Mesendoderm (in vitro differentiated cells): ENCODE results near the gene ACACB.

Source experiments
- DNase-seq: peaks from one replicate; pipeline ENCODE4 v3.0.0; 2013
- H2AK5ac ChIP-seq: 2 replicates; pipeline ENCODE4 v1.6.1; 2013; ENCODE audit warnings: low read length, inconsistent platforms
- H2BK120ac ChIP-seq: 2 replicates; pipeline ENCODE4 v1.6.1; 2013; ENCODE audit warnings: low read depth, mild to moderate bottlenecking, low read length, moderate library complexity, mixed read lengths
- H2BK15ac ChIP-seq: replicated peaks from 2 replicates; pipeline ENCODE4 v1.6.1; 2013; ENCODE audit warnings: low read depth, mild to moderate bottlenecking, moderate library complexity
- H2BK5ac ChIP-seq: 2 replicates; pipeline ENCODE4 v1.6.1; 2013; ENCODE audit warnings: low read length, inconsistent platforms
- H3K18ac ChIP-seq: 2 replicates; pipeline ENCODE4 v1.6.1; 2013; ENCODE audit warnings: mild to moderate bottlenecking, low read length, mixed read lengths
- H3K23ac ChIP-seq: one replicate; pipeline ENCODE4 v1.6.1; 2013; ENCODE audit warnings: low read length
- H3K27ac ChIP-seq: 2 replicates; pipeline ENCODE4 v1.5.1; 2013; ENCODE audit warnings: low read depth, mild to moderate bottlenecking, inconsistent platforms, low read length, moderate library complexity
- H3K27me3 ChIP-seq: 2 replicates; pipeline ENCODE4 v1.6.1; 2013; ENCODE audit warnings: low read length, control low read depth, mild to moderate bottlenecking, inconsistent platforms; ENCODE audit not compliant: insufficient read depth, poor library complexity
- H3K36me3 ChIP-seq: 2 replicates; pipeline ENCODE4 v1.6.1; 2013; ENCODE audit warnings: low read length, inconsistent platforms; ENCODE audit not compliant: control insufficient read depth, insufficient read depth
- H3K4ac ChIP-seq: one replicate; pipeline ENCODE4 v1.6.1; 2013; ENCODE audit warnings: low read depth, mild to moderate bottlenecking, low read length, moderate library complexity
- H3K4me1 ChIP-seq: 2 replicates; pipeline ENCODE4 v1.6.1; 2013; ENCODE audit warnings: low read depth, low read length, inconsistent platforms; ENCODE audit not compliant: control insufficient read depth
- H3K4me2 ChIP-seq: 2 replicates; pipeline ENCODE4 v1.6.1; 2013; ENCODE audit warnings: low read length
- H3K4me3 ChIP-seq: 2 replicates; pipeline ENCODE4 v1.5.1; 2013; ENCODE audit warnings: mild to moderate bottlenecking, low read length
- H3K56ac ChIP-seq: one replicate; pipeline ENCODE4 v1.6.1; 2013; ENCODE audit warnings: low read length
- H3K79me1 ChIP-seq: 2 replicates; pipeline ENCODE4 v1.6.1; 2013; ENCODE audit warnings: low read length, inconsistent platforms
- H3K79me2 ChIP-seq: 2 replicates; pipeline ENCODE4 v1.6.1; 2013; ENCODE audit warnings: mild to moderate bottlenecking, low read length; ENCODE audit not compliant: control insufficient read depth, insufficient read depth
- H3K9ac ChIP-seq: 2 replicates; pipeline ENCODE4 v1.6.1; 2013; ENCODE audit warnings: low read length, inconsistent platforms
- H4K5ac ChIP-seq: one replicate; pipeline ENCODE4 v1.6.1; 2013; ENCODE audit warnings: low read length
- H4K8ac ChIP-seq: one replicate; pipeline ENCODE4 v1.6.1; 2013; ENCODE audit warnings: low read depth, mild to moderate bottlenecking, control low read depth, low read length, moderate library complexity
- WGBS: extraction: QIAGEN DNeasy Blood & Tissue Kit; methylation state at CpG from one replicate; pipeline ENCODE4 v1.1.7; 2013; ENCODE audit warnings: low lambda C conversion rate, missing lambda C conversion rate; ENCODE audit not compliant: insufficient coverage; ENCODE audit errors: extremely low coverage; 5-methylcytosine and 5-hydroxymethylcytosine counted together

ACACB gene

DNA sequence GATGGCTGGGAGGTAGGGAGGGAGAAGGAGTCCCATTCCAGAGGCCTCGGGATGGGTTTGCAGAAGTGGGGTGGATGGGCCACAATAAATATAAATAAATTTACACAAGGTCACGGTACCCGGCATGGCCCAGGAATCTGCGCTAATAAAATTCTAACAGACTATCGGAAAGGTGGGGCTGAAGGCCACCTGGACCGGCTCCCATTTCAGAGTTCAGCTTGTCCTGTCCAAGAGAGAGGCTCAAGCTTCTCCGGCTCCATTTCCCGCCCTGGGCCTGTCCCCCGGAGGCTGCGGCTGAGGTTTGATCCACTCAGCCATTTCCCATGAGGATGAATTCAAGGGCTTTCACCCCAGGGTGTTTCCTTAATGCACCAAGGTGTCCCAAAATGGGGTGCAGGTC lies 162.5 kb downstream of the ACACB start:
- H3K4me1 ChIP-seq = no peaks in the 10 kb centered on the region
- no peak overlapping the region for H4K8ac ChIP-seq
- H3K4me2 ChIP-seq = no peak overlapping the region
- no peak overlapping the region for H2BK120ac ChIP-seq
- H2BK5ac ChIP-seq = no peak overlapping the region
- no peak overlapping the region for H2AK5ac ChIP-seq
- no peaks in the 10 kb centered on the region for H3K36me3 ChIP-seq
- no peak overlapping the region for H3K23ac ChIP-seq
- H3K56ac ChIP-seq = no peak overlapping the region
- no peak overlapping the region for H3K27ac ChIP-seq
- DNase-seq = no peak
- H3K79me1 ChIP-seq = no peaks in the 10 kb centered on the region
- H3K4ac ChIP-seq = no peak overlapping the region
- no peaks in the 10 kb centered on the region for H3K27me3 ChIP-seq
- no peak overlapping the region for H2BK15ac ChIP-seq
- H3K18ac ChIP-seq = no peak overlapping the region
- H3K9ac ChIP-seq = no peak overlapping the region
- H3K4me3 ChIP-seq = no peak overlapping the region
- H4K5ac ChIP-seq = no peak overlapping the region
- H3K79me2 ChIP-seq = no peaks in the 10 kb centered on the region
- WGBS = no CpG with 5 or more reads among the region's 10 CpGs

DNA sequence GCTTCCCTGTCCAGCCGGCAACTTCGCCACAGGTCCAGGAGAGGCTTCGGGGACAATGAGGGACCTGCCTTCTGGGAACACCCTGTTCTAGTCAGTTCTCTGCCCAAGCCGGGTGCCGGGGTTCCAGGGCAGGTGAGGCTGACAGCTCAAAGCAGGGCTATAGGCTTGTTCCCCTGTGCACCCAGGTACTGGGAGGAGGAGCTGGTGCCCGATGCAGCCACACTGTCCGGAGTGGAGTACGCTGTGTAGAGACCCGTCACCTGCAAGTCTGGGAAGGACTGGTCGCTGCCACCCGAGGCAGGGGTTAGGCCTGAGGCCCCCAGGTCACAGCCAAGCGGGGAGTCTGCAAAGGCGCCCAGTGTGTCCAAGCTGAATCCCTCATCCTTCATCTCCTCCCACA lies 163.1 kb downstream of the ACACB start:
- WGBS = no CpG with 5 or more reads among the region's 13 CpGs
- H3K4me3 ChIP-seq = no peak overlapping the region
- H2BK15ac ChIP-seq = no peak overlapping the region
- no peak overlapping the region for H3K56ac ChIP-seq
- H3K18ac ChIP-seq = no peak overlapping the region
- DNase-seq = no peak
- no peak overlapping the region for H2AK5ac ChIP-seq
- H3K4ac ChIP-seq = no peak overlapping the region
- no peak overlapping the region for H4K8ac ChIP-seq
- no peak overlapping the region for H2BK5ac ChIP-seq
- no peak overlapping the region for H2BK120ac ChIP-seq
- H3K36me3 ChIP-seq = no peaks in the 10 kb centered on the region
- H3K23ac ChIP-seq = no peak overlapping the region
- no peaks in the 10 kb centered on the region for H3K4me1 ChIP-seq
- H3K79me1 ChIP-seq = no peaks in the 10 kb centered on the region
- H3K4me2 ChIP-seq = no peak overlapping the region
- H3K79me2 ChIP-seq = no peaks in the 10 kb centered on the region
- H4K5ac ChIP-seq = no peak overlapping the region
- no peaks in the 10 kb centered on the region for H3K27me3 ChIP-seq
- no peak overlapping the region for H3K27ac ChIP-seq
- no peak overlapping the region for H3K9ac ChIP-seq

DNA sequence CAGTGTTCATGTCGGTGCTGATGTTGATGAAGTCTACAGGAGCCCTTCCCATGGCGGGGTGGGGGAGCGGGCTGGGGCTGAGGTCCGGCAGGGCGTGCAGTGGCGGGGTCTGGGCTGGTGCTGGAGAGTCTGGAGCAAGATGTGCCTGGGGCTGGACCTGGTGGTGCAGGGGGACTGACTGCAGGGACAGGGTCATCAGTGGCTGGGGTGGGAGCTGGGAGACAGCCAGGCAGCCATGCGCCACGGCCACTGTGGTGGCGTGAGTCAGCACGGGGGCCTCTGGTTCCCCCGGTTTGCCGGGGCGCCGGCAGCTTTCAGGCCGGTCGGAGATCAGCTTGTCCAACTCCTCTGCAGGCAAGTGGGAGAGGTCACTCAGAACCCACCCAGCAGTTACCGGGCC lies 165.1 kb downstream of the ACACB start:
- no peaks in the 10 kb centered on the region for H3K27me3 ChIP-seq
- H3K4me2 ChIP-seq = no peak overlapping the region
- no peak overlapping the region for H3K23ac ChIP-seq
- no peak overlapping the region for H3K27ac ChIP-seq
- no peak for DNase-seq
- no peak overlapping the region for H2BK120ac ChIP-seq
- no peak overlapping the region for H4K5ac ChIP-seq
- no peak overlapping the region for H3K9ac ChIP-seq
- no peaks in the 10 kb centered on the region for H3K79me1 ChIP-seq
- no peak overlapping the region for H2BK15ac ChIP-seq
- no peak overlapping the region for H2BK5ac ChIP-seq
- no CpG with 5 or more reads among the region's 17 CpGs for WGBS
- no peak overlapping the region for H3K56ac ChIP-seq
- no peaks in the 10 kb centered on the region for H3K36me3 ChIP-seq
- no peak overlapping the region for H4K8ac ChIP-seq
- no peak overlapping the region for H3K18ac ChIP-seq
- no peaks in the 10 kb centered on the region for H3K79me2 ChIP-seq
- H3K4ac ChIP-seq = no peak overlapping the region
- no peak overlapping the region for H3K4me3 ChIP-seq
- H3K4me1 ChIP-seq = no peaks in the 10 kb centered on the region
- H2AK5ac ChIP-seq = no peak overlapping the region

DNA sequence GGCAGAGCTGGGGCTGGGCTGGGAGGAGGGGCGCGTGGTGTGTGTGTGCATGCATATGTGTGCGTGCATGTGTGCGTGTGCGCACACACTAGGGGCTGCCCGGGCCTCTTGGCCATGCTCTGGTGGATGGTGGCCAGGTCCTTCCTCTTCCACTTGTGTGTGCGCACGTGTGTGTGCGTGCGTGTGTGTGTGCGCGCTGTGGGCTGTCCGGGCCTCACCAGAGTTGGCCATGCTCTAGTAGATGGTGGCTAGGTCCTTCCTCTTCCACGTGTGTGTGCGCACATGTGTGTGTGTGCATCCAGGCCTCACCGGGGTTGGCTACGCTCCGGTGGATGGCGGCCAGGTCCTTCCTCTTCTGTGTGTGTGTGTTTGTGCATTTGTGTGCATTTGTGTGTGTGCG lies 168.0 kb downstream of the ACACB start:
- no peak overlapping the region for H2BK5ac ChIP-seq

DNA sequence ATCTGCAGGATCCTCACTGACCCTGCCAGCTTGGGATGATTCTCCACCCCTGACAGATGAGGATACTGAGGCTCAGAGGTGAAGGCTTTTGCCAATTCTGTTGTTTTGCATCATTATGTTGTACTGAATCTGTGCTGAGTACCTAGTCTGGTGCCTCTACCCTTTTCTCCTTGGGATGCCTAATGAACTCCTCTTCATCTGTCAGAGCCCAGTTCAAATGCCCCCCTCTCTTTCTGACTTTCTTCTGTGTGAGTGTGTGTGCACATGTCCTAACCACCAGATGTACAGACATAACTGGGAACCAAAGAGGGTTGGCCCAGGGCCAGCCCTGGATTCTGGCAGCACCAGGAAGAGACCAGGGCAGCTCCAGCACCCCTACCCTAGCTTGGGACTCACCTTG lies 169.9 kb downstream of the ACACB start:
- no peak overlapping the region for H4K5ac ChIP-seq
- no peak overlapping the region for H3K56ac ChIP-seq
- no peaks in the 10 kb centered on the region for H3K79me2 ChIP-seq
- H3K4ac ChIP-seq = no peak overlapping the region
- no peak overlapping the region for H2BK120ac ChIP-seq
- no peaks in the 10 kb centered on the region for H3K36me3 ChIP-seq
- H3K27ac ChIP-seq = no peak overlapping the region
- H3K4me2 ChIP-seq = no peak overlapping the region
- no peaks in the 10 kb centered on the region for H3K79me1 ChIP-seq
- H3K23ac ChIP-seq = no peak overlapping the region
- no peaks in the 10 kb centered on the region for H3K4me1 ChIP-seq
- no peak overlapping the region for H3K18ac ChIP-seq
- no peaks in the 10 kb centered on the region for H3K27me3 ChIP-seq
- H3K9ac ChIP-seq = no peak overlapping the region
- no peak overlapping the region for H3K4me3 ChIP-seq
- DNase-seq = no peak
- no peak overlapping the region for H2BK5ac ChIP-seq
- H4K8ac ChIP-seq = no peak overlapping the region
- H2AK5ac ChIP-seq = no peak overlapping the region
- no peak overlapping the region for H2BK15ac ChIP-seq

More for the DNA sequence above, 168.0 kb downstream of the ACACB start:
- Histone ChIP-seq H3K23ac (no peak overlapping the region), H4K5ac (no peak overlapping the region), H3K27me3 (no peaks in the 10 kb centered on the region), H2BK120ac (no peak overlapping the region), H2BK15ac (no peak overlapping the region), H3K4me1 (no peaks in the 10 kb centered on the region), H3K4me2 (no peak overlapping the region), H2AK5ac (no peak overlapping the region), H3K79me2 (no peaks in the 10 kb centered on the region), H3K27ac (no peak overlapping the region), H4K8ac (no peak overlapping the region), H3K79me1 (no peaks in the 10 kb centered on the region), H3K18ac (no peak overlapping the region), H3K4me3 (no peak overlapping the region), H3K9ac (no peak overlapping the region), H3K56ac (no peak overlapping the region), H3K4ac (no peak overlapping the region), H3K36me3 (no peaks in the 10 kb centered on the region)
- no peak for DNase-seq
- WGBS = no CpG with 5 or more reads among the region's 20 CpGs

DNA sequence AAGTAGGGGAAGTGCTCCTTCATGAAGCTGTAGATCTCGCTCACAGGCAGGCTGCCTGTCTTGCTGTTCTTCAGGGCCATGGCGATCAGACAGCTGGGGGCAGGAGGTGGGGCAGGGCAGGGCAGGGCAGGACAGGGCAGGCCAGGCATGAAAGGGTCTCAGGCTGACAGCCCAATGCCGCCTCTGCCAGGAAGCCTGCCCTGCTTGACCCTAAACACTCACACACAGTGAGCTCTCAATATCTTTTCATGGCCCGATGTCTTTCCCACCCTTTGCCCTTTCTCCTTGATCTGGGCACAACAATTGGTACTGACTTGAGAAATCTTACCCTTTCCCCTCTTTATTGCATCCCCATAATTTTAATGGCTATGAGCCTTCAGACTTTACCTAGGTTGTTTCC lies 170.3 kb downstream of the ACACB start:
- WGBS = no CpG with 5 or more reads among the region's 4 CpGs
- H3K4me2 ChIP-seq = no peak overlapping the region

More for the DNA sequence above, 170.3 kb downstream of the ACACB start:
- Histone ChIP-seq H3K79me2 (no peaks in the 10 kb centered on the region), H3K27me3 (no peaks in the 10 kb centered on the region), H4K5ac (no peak overlapping the region), H3K56ac (no peak overlapping the region), H3K4me1 (no peaks in the 10 kb centered on the region), H2AK5ac (no peak overlapping the region), H2BK15ac (no peak overlapping the region), H4K8ac (no peak overlapping the region), H3K4ac (no peak overlapping the region), H3K79me1 (no peaks in the 10 kb centered on the region), H3K27ac (no peak overlapping the region), H2BK120ac (no peak overlapping the region), H3K9ac (no peak overlapping the region), H3K23ac (no peak overlapping the region), H3K4me3 (no peak overlapping the region), H3K18ac (no peak overlapping the region), H2BK5ac (no peak overlapping the region), H3K36me3 (no peaks in the 10 kb centered on the region)
- no peak for DNase-seq
